ENCODE data around the gene KLHL29. TPM values are rescaled to one million over a fixed set of nuclear protein-coding genes. Genes with fewer than 3 reads are reported as not detected.

The KLHL29 gene
- total and polyA plus RNA-seq, 2 experiments from 2014 or later = 1.5 to 6.5 TPM

DNA sequence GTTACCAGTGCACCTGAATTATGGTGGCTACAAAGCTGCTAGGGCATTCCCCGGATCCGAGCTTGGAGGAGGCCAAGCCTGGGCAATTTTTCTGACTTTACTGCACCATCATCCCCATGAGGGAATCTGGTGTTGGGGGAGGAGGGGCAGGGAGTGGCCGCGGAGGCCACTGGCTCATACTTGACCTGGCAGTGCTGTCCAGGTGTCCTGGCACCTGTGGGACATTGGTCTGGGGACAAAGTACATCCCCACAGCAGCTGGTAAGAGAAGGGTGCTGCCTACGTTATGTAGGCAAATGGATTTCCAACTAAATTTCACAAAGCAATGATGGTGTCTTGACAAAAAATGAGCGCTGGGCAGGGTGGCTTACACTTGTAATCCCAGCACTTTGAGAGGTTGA, 48.3 kb downstream of the KLHL29 start:
- Histone ChIP-seq H3K27ac (ENCODE audit: low read depth) (no peak overlapping the region), H3K4me3 (no peak overlapping the region), H3K27me3 (ENCODE audit: insufficient read depth) (no peaks in the 10 kb centered on the region), H3F3A (replicated peaks; ENCODE audit: low read depth) (no peaks in the 10 kb centered on the region), H3K4me1 (ENCODE audit: insufficient read depth) (peaks cover 14% of the 10 kb centered on the region; the same call in 1 of the 2 replicates), H2AFZ (no peak overlapping the region), H4K20me1 (replicated peaks; ENCODE audit: insufficient read depth) (no peaks in the 10 kb centered on the region), H3K79me2 (replicated peaks; ENCODE audit: insufficient read depth) (no peaks in the 10 kb centered on the region), H3K9me2 (ENCODE audit: insufficient read depth) (no peaks in the 10 kb centered on the region), H3K4me2 (no peak overlapping the region), H3K36me3 (ENCODE audit: insufficient read depth) (no peaks in the 10 kb centered on the region)
- Mint-ChIP-seq H3K9me3 (no peaks in the 10 kb centered on the region; the same call in 2 of the 3 replicates), H3K27me3 (ENCODE audit: insufficient read depth, low read depth, poor library complexity) (peaks cover 4% of the 10 kb centered on the region), H3K4me3 (no peak overlapping the region), H3K27ac (no peak overlapping the region), H3K36me3 (ENCODE audit: low read depth) (0 out of 3 replicates have a peak, but pooled peaks cover 2% of the 10 kb centered on the region), H3K4me1 (peaks cover 32% of the 10 kb centered on the region)
- DNase-seq (ENCODE audit: low spot score) (no peak), ATAC-seq (no peak)
- TF ChIP-seq ZNF114 (CRISPR knock-in tag; IDR thresholded peaks at IDR 0.05) (no peak), EZH2 (IDR thresholded peaks at IDR 0.05; ENCODE audit: low read depth, unreplicated experiment) (no peak)

DNA sequence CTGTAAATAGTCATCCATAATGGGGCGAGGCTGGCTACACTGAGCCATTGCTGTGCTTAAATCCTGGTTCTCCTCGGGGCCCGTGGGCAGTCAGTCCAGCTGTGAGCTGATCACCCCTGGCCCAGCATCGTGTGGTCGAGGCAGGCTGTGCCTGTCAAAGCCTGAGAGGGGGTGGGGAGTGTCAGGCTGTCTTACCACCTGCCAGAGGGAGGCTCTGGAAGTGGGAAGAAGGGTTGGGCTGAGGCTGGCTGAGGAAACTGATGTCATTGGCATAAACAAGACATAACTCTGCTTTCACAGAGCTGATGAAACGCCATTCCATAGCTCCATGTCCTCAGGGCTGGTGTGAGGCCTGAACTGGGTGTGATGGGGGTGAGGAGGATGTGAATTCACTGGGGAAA, 49.7 kb downstream of the KLHL29 start:
- ATAC-seq (no peak), DNase-seq (ENCODE audit: low spot score) (no peak)
- Histone ChIP-seq H3K9me2 (ENCODE audit: insufficient read depth) (no peaks in the 10 kb centered on the region), H3K4me3 (no peak overlapping the region), H3K27ac (ENCODE audit: low read depth) (no peak overlapping the region), H3K4me1 (ENCODE audit: insufficient read depth) (peaks cover 14% of the 10 kb centered on the region; the same call in 1 of the 2 replicates), H3F3A (replicated peaks; ENCODE audit: low read depth) (no peaks in the 10 kb centered on the region), H3K36me3 (ENCODE audit: insufficient read depth) (no peaks in the 10 kb centered on the region), H4K20me1 (replicated peaks; ENCODE audit: insufficient read depth) (no peaks in the 10 kb centered on the region), H3K27me3 (ENCODE audit: insufficient read depth) (no peaks in the 10 kb centered on the region), H3K79me2 (replicated peaks; ENCODE audit: insufficient read depth) (no peaks in the 10 kb centered on the region), H2AFZ (no peak overlapping the region), H3K4me2 (no peak overlapping the region)
- 0 out of 3 replicates have a peak, but pooled peaks cover 2% of the 10 kb centered on the region for H3K36me3 Mint-ChIP-seq (ENCODE audit: low read depth)
- H3K4me3 Mint-ChIP-seq = no peak overlapping the region
- H3K27me3 Mint-ChIP-seq (ENCODE audit: insufficient read depth, low read depth, poor library complexity) = peaks cover 4% of the 10 kb centered on the region
- H3K27ac Mint-ChIP-seq = no peak overlapping the region
- peaks cover 32% of the 10 kb centered on the region for H3K4me1 Mint-ChIP-seq
- H3K9me3 Mint-ChIP-seq = no peaks in the 10 kb centered on the region; the same call in 2 of the 3 replicates
- TF ChIP-seq CREB1 (CRISPR knock-in tag; IDR thresholded peaks at IDR 0.05; ENCODE audit: low read depth) (no peak), JUNB (IDR thresholded peaks at IDR 0.05; ENCODE audit: unreplicated experiment) (no peak), POLR2AphosphoS5 (IDR thresholded peaks at IDR 0.05; ENCODE audit: low read depth) (no peak), EZH2 (IDR thresholded peaks at IDR 0.05; ENCODE audit: low read depth, unreplicated experiment) (no peak), ZNF331 (CRISPR knock-in tag; IDR thresholded peaks at IDR 0.05; ENCODE audit: low read depth) (no peak), STAT1 (IDR thresholded peaks at IDR 0.05; ENCODE audit: unreplicated experiment) (no peak), NANOG (IDR thresholded peaks at IDR 0.05; ENCODE audit: borderline replicate concordance) (no peak), EZH2phosphoT487 (IDR thresholded peaks at IDR 0.05; ENCODE audit: unreplicated experiment) (no peak)
- TF ChIP-seq, protein P1, sequence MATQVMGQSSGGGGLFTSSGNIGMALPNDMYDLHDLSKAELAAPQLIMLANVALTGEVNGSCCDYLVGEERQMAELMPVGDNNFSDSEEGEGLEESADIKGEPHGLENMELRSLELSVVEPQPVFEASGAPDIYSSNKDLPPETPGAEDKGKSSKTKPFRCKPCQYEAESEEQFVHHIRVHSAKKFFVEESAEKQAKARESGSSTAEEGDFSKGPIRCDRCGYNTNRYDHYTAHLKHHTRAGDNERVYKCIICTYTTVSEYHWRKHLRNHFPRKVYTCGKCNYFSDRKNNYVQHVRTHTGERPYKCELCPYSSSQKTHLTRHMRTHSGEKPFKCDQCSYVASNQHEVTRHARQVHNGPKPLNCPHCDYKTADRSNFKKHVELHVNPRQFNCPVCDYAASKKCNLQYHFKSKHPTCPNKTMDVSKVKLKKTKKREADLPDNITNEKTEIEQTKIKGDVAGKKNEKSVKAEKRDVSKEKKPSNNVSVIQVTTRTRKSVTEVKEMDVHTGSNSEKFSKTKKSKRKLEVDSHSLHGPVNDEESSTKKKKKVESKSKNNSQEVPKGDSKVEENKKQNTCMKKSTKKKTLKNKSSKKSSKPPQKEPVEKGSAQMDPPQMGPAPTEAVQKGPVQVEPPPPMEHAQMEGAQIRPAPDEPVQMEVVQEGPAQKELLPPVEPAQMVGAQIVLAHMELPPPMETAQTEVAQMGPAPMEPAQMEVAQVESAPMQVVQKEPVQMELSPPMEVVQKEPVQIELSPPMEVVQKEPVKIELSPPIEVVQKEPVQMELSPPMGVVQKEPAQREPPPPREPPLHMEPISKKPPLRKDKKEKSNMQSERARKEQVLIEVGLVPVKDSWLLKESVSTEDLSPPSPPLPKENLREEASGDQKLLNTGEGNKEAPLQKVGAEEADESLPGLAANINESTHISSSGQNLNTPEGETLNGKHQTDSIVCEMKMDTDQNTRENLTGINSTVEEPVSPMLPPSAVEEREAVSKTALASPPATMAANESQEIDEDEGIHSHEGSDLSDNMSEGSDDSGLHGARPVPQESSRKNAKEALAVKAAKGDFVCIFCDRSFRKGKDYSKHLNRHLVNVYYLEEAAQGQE (IDR thresholded peaks at IDR 0.05; ENCODE audit: unreplicated experiment) = no peak
- TF ChIP-seq, protein P2, sequence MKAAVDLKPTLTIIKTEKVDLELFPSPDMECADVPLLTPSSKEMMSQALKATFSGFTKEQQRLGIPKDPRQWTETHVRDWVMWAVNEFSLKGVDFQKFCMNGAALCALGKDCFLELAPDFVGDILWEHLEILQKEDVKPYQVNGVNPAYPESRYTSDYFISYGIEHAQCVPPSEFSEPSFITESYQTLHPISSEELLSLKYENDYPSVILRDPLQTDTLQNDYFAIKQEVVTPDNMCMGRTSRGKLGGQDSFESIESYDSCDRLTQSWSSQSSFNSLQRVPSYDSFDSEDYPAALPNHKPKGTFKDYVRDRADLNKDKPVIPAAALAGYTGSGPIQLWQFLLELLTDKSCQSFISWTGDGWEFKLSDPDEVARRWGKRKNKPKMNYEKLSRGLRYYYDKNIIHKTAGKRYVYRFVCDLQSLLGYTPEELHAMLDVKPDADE (IDR thresholded peaks at IDR 0.05) = no peak
- TF ChIP-seq, protein P3, sequence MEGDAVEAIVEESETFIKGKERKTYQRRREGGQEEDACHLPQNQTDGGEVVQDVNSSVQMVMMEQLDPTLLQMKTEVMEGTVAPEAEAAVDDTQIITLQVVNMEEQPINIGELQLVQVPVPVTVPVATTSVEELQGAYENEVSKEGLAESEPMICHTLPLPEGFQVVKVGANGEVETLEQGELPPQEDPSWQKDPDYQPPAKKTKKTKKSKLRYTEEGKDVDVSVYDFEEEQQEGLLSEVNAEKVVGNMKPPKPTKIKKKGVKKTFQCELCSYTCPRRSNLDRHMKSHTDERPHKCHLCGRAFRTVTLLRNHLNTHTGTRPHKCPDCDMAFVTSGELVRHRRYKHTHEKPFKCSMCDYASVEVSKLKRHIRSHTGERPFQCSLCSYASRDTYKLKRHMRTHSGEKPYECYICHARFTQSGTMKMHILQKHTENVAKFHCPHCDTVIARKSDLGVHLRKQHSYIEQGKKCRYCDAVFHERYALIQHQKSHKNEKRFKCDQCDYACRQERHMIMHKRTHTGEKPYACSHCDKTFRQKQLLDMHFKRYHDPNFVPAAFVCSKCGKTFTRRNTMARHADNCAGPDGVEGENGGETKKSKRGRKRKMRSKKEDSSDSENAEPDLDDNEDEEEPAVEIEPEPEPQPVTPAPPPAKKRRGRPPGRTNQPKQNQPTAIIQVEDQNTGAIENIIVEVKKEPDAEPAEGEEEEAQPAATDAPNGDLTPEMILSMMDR (conservative IDR thresholded peaks at IDR 0.05; ENCODE audit: low read depth in 2 of 2) = no peak
